Liver (tissue), 9 donors: ENCODE measurements around the gene B4GALT4. TPM values are rescaled to one million over a fixed set of nuclear protein-coding genes. Genes with fewer than 3 reads are reported as not detected.

ENCODE experiments used
- DNase-seq: peaks from one replicate; pipeline ENCODE4 v3.0.0-alpha.2; 2017; ENCODE audit warnings: low spot score
- H3K27ac ChIP-seq, 2 donors: one replicate each; pipeline ENCODE4 v1.7.0; 2013; ENCODE audit warnings: inconsistent platforms in 2 of 2, low read length in 2 of 2, control low read depth in 1 of 2, low read depth in 1 of 2, mild to moderate bottlenecking in 1 of 2
- H3K27me3 ChIP-seq, 4 donors: one replicate each; pipeline versions ENCODE4 v1.6.1 to v1.7.0; 2013; ENCODE audit warnings: low read length in 3 of 4, inconsistent platforms in 1 of 4, mild to moderate bottlenecking in 1 of 4, moderate library complexity in 1 of 4; ENCODE audit not compliant: control insufficient read depth in 4 of 4, insufficient read depth in 4 of 4
- H3K36me3 ChIP-seq, 4 donors: one replicate each; pipeline versions ENCODE4 v1.6.1 to v1.7.0; 2013; ENCODE audit warnings: low read length in 3 of 4, mild to moderate bottlenecking in 3 of 4, low read depth in 1 of 4, moderate library complexity in 1 of 4; ENCODE audit not compliant: control insufficient read depth in 4 of 4, insufficient read depth in 3 of 4
- H3K4me1 ChIP-seq, 4 donors: one replicate each; pipeline versions ENCODE4 v1.6.1 to v1.7.0; 2013; ENCODE audit warnings: low read length in 3 of 4, mild to moderate bottlenecking in 3 of 4, moderate library complexity in 1 of 4; ENCODE audit not compliant: control insufficient read depth in 4 of 4, insufficient read depth in 4 of 4
- H3K4me3 ChIP-seq, 3 donors: one replicate each; pipeline versions ENCODE4 v1.6.1 to v1.7.0; 2013; ENCODE audit warnings: low read length in 3 of 3, control low read depth in 1 of 3, low read depth in 1 of 3, mild to moderate bottlenecking in 1 of 3
- H3K9ac ChIP-seq, 2 donors: one replicate each; pipeline ENCODE4 v1.7.0; 2013; ENCODE audit warnings: low read length in 2 of 2, mild to moderate bottlenecking in 2 of 2, moderate library complexity in 2 of 2, control low read depth in 1 of 2, low read depth in 1 of 2
- H3K9me3 ChIP-seq, 4 donors: one replicate each; pipeline versions ENCODE4 v1.6.1 to v1.7.0; 2013; ENCODE audit warnings: low read length in 3 of 4; ENCODE audit not compliant: control insufficient read depth in 4 of 4
- EGR1 ChIP-seq, 2 donors: IDR thresholded peaks; 2 replicates each; pipeline ENCODE4 v1.6.1; 2016 to 2018; ENCODE audit warnings: antibody characterized with exemption in 2 of 2, low read depth in 2 of 2
- FOXA1 ChIP-seq: IDR thresholded peaks from 2 replicates; pipeline ENCODE4 v1.6.1; 2016; ENCODE audit warnings: antibody characterized with exemption
- FOXA2 ChIP-seq: IDR thresholded peaks from 2 replicates; pipeline ENCODE4 v1.6.1; 2016; ENCODE audit warnings: antibody characterized with exemption
- GABPA ChIP-seq, 2 donors: IDR thresholded peaks in 1 of 2; conservative IDR thresholded peaks in 1 of 2; 2 replicates each; pipeline ENCODE4 v1.6.1; 2016; ENCODE audit warnings: antibody characterized with exemption in 2 of 2, mild to moderate bottlenecking in 1 of 2, moderate library complexity in 1 of 2
- HNF4A ChIP-seq, 2 donors: conservative IDR thresholded peaks; 2 replicates each; pipeline ENCODE4 v1.6.1; 2016; ENCODE audit warnings: antibody characterized with exemption in 2 of 2, mild to moderate bottlenecking in 2 of 2
- HNF4G ChIP-seq: IDR thresholded peaks from 2 replicates; pipeline ENCODE4 v1.6.1; 2016; ENCODE audit warnings: antibody characterized with exemption
- JUND ChIP-seq, 2 donors: IDR thresholded peaks; 2 replicates each; pipeline ENCODE4 v1.6.1; 2016; ENCODE audit warnings: antibody characterized with exemption in 2 of 2
- MAX ChIP-seq: IDR thresholded peaks from 2 replicates; pipeline ENCODE4 v1.6.1; 2016; ENCODE audit warnings: antibody characterized with exemption
- NR2F2 ChIP-seq: IDR thresholded peaks from 2 replicates; pipeline ENCODE4 v1.6.1; 2016; ENCODE audit warnings: antibody characterized with exemption
- RAD21 ChIP-seq, 2 donors: IDR thresholded peaks; 2 replicates each; pipeline ENCODE4 v1.6.1; 2016; ENCODE audit warnings: antibody characterized with exemption in 2 of 2, mild to moderate bottlenecking in 2 of 2
- RXRA ChIP-seq, 2 donors: IDR thresholded peaks; 2 replicates each; pipeline ENCODE4 v1.6.1; 2017 to 2018; ENCODE audit warnings: antibody characterized with exemption in 2 of 2, mild to moderate bottlenecking in 1 of 2
- SP1 ChIP-seq: IDR thresholded peaks from 2 replicates; pipeline ENCODE4 v1.6.1; 2018; ENCODE audit warnings: antibody characterized with exemption, mild to moderate bottlenecking
- TAF1 ChIP-seq: conservative IDR thresholded peaks from 2 replicates; pipeline ENCODE4 v1.6.1; 2016; ENCODE audit warnings: antibody characterized with exemption, mild to moderate bottlenecking
- YY1 ChIP-seq: IDR thresholded peaks from 2 replicates; pipeline ENCODE4 v1.6.1; 2016; ENCODE audit warnings: antibody characterized with exemption, mild to moderate bottlenecking
- ZBTB33 ChIP-seq: IDR thresholded peaks from 2 replicates; pipeline ENCODE4 v1.6.1; 2016; ENCODE audit warnings: antibody characterized with exemption
- WGBS: extraction: QIAGEN DNeasy Blood & Tissue Kit; methylation state at CpG from one replicate; pipeline ENCODE4 v1.1.7; 2013; 5-methylcytosine and 5-hydroxymethylcytosine counted together
- polyA plus RNA-seq, 2 donors: library from polyadenylated mRNA; stranded (reverse) in 1 of 2; unstranded in 1 of 2; fragments of 200-250 nt in 1 of 2; fragments of >200 nt in 1 of 2; fragmentation: Nextera tagmentation in 1 of 2; extraction: Ambion mirVana in 1 of 2; gene quantifications; one replicate each; pipeline versions ENCODE4 v1.2.1 to v1.2.3, GENCODE V29; 2013 to 2015
- total RNA-seq, 2 donors: library from RNA; depleted of rRNA; stranded (reverse); fragments of >200 nt; gene quantifications; one replicate each; pipeline ENCODE4 v1.2.3, GENCODE V29; 2014
- TF ChIP-seq, protein P1 (sequence below): IDR thresholded peaks from 2 replicates; pipeline ENCODE4 v1.6.1; 2016; ENCODE audit warnings: antibody characterized with exemption
- TF ChIP-seq, protein P2 (sequence below): IDR thresholded peaks from 2 replicates; pipeline ENCODE4 v1.6.1; 2016; ENCODE audit warnings: antibody characterized with exemption, mild to moderate bottlenecking
- TF ChIP-seq, protein P3 (sequence below): fragments of 150-350 bp; IDR thresholded peaks from 2 replicates; pipeline ENCODE4 v1.5.1; 2017; ENCODE audit warnings: improper control_type of control experiment, low read depth, low read length; ENCODE audit not compliant: missing input control
- donor health status: healthy.
- donor health status: healthy.
- donor health status: healthy.
- donor health status: healthy.
- donor health status: healthy.

B4GALT4 gene
- total and polyA plus RNA-seq, 4 donors, result 9.3 to 14.6 (median 10.5) TPM

- Histone ChIP-seq H3K27me3 (no peaks in the 10 kb centered on the region), H3K9ac (no peak overlapping the region), H3K4me1 (peaks cover 0 to 3% (median 0%) of the 10 kb centered on the region in 4 donors), H3K27ac (no peak overlapping the region), H3K4me3 (no peak overlapping the region), H3K36me3 (peaks cover 0 to 2% (median 0%) of the 10 kb centered on the region in 4 donors), H3K9me3 (peaks cover 0 to 6% (median 3%) of the 10 kb centered on the region in 4 donors)
- TF ChIP-seq JUND (IDR thresholded peaks at IDR 0.05) (no peak), YY1 (no peak), RAD21 (IDR thresholded peaks at IDR 0.05) (no peak), RXRA (IDR thresholded peaks at IDR 0.05) (no peak), MAX (no peak), NR2F2 (no peak), SP1 (no peak), HNF4G (no peak), TAF1 (no peak), FOXA1 (no peak), HNF4A (conservative IDR thresholded peaks at IDR 0.05) (no peak), EGR1 (IDR thresholded peaks at IDR 0.05; ENCODE audit: low read depth in 2 of 2) (no peak), ZBTB33 (no peak), GABPA (IDR thresholded peaks at IDR 0.05 in 1 of 2, conservative IDR thresholded peaks at IDR 0.05 in 1 of 2) (no peak), FOXA2 (no peak)
- TF ChIP-seq, protein P1, sequence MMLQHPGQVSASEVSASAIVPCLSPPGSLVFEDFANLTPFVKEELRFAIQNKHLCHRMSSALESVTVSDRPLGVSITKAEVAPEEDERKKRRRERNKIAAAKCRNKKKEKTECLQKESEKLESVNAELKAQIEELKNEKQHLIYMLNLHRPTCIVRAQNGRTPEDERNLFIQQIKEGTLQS, result no peak
- TF ChIP-seq, protein P2, sequence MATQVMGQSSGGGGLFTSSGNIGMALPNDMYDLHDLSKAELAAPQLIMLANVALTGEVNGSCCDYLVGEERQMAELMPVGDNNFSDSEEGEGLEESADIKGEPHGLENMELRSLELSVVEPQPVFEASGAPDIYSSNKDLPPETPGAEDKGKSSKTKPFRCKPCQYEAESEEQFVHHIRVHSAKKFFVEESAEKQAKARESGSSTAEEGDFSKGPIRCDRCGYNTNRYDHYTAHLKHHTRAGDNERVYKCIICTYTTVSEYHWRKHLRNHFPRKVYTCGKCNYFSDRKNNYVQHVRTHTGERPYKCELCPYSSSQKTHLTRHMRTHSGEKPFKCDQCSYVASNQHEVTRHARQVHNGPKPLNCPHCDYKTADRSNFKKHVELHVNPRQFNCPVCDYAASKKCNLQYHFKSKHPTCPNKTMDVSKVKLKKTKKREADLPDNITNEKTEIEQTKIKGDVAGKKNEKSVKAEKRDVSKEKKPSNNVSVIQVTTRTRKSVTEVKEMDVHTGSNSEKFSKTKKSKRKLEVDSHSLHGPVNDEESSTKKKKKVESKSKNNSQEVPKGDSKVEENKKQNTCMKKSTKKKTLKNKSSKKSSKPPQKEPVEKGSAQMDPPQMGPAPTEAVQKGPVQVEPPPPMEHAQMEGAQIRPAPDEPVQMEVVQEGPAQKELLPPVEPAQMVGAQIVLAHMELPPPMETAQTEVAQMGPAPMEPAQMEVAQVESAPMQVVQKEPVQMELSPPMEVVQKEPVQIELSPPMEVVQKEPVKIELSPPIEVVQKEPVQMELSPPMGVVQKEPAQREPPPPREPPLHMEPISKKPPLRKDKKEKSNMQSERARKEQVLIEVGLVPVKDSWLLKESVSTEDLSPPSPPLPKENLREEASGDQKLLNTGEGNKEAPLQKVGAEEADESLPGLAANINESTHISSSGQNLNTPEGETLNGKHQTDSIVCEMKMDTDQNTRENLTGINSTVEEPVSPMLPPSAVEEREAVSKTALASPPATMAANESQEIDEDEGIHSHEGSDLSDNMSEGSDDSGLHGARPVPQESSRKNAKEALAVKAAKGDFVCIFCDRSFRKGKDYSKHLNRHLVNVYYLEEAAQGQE, result no peak
- TF ChIP-seq, protein P3, sequence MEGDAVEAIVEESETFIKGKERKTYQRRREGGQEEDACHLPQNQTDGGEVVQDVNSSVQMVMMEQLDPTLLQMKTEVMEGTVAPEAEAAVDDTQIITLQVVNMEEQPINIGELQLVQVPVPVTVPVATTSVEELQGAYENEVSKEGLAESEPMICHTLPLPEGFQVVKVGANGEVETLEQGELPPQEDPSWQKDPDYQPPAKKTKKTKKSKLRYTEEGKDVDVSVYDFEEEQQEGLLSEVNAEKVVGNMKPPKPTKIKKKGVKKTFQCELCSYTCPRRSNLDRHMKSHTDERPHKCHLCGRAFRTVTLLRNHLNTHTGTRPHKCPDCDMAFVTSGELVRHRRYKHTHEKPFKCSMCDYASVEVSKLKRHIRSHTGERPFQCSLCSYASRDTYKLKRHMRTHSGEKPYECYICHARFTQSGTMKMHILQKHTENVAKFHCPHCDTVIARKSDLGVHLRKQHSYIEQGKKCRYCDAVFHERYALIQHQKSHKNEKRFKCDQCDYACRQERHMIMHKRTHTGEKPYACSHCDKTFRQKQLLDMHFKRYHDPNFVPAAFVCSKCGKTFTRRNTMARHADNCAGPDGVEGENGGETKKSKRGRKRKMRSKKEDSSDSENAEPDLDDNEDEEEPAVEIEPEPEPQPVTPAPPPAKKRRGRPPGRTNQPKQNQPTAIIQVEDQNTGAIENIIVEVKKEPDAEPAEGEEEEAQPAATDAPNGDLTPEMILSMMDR, result no peak
- no peak for DNase-seq
- WGBS, result 81% methylated on average over 5 of the region's 5 CpGs
Measured at GRCh38 chr3:119279584-119280243, 39.0 kb upstream of the B4GALT4 start.
